Activated CD4-positive, CD25-positive, alpha-beta regulatory T cell treated with anti-CD3 and anti-CD28 coated beads, Interleukin-2, amount 50 U/mL, for 72 hours (primary cell): ENCODE measurements around the gene SLC35F1.
"Not testable (repeated sequence)": the region's sequence is repeated elsewhere in the genome, so short reads cannot be mapped to it uniquely, and the experiment has no call there.

Source experiments
- DNase-seq: peaks from one replicate; pipeline ENCODE4 v3.0.0; 2021

SLC35F1 gene

DNA sequence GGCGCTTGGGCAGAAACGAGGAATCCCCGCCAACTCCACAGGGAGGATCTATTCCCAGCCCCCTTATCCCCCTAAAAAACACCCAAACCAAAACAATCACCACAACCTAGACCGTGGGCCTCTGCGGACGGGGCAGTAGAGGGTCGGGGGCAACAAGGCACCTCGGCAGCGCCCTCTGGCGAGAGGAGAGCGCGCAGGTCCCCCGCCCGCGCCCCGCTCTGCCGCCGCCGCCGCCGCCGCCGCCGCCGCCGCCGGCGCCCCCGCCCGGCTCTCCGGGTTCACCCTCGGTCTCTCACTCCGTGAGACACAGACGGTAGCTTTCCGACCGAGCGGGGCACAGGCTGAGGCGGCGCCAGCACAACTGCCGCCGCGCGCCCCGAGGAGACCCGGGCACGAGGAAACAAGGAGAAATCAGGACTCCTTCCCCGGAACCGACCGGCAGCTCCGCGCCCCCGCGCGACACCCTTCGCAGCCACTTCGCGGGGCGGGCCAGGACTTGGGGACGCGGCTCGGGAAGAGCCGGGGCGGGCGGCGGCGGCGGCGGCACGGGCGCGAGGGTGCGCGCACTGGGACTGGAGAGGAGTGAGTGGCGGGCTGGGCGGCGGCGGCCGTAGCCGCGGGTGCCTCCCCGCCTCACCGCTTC lies at the start of gene SLC35F1:
SLC35F1 (plus strand) TSS at position 307 of the 643 bp plus-strand sequence.
- peak; percentile 38 for DNase-seq

DNA sequence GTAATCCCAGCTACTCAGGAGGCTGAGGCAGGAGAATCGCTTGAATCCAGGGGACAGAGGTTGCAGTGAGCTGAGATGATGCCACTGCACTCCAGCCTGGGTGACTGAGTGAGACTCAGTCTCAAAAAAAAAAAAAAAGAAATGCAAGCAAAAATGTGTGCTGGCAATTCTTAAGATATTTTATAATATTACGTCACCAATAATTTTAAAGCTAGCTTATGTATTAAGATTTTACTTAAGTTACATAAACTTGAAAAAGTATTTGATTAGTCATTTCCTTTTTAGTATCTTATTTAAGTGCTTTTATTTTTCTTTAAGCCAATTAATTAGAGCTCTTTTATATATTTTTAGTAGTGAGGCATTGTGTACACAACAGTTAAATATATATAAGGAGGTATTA lies 48.5 kb upstream of the SLC35F1 start:
- DNase-seq, result not testable (repeated sequence)

DNA sequence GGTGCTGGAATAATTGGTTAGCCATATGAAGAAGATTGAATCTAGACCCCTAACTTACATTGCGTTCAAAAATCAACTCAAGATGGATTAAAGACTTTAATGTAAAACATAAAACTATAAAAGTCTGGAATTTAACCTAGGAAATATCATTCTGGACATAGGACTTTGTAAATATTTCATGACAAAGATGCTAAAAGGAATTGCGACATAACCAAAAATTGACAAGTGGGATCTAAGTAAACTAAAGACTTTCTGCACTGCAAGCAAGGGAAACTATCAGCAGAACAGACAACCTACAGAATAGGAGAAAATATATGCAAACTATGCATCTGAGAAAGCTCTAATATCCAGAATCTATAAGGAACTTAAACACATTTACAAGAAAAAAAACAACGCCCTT lies 45.5 kb upstream of the SLC35F1 start:
- no peak for DNase-seq

GRCh38 chr6:117866561-117866960 lies 40.5 kb upstream of the SLC35F1 start:
- no peak for DNase-seq

DNA sequence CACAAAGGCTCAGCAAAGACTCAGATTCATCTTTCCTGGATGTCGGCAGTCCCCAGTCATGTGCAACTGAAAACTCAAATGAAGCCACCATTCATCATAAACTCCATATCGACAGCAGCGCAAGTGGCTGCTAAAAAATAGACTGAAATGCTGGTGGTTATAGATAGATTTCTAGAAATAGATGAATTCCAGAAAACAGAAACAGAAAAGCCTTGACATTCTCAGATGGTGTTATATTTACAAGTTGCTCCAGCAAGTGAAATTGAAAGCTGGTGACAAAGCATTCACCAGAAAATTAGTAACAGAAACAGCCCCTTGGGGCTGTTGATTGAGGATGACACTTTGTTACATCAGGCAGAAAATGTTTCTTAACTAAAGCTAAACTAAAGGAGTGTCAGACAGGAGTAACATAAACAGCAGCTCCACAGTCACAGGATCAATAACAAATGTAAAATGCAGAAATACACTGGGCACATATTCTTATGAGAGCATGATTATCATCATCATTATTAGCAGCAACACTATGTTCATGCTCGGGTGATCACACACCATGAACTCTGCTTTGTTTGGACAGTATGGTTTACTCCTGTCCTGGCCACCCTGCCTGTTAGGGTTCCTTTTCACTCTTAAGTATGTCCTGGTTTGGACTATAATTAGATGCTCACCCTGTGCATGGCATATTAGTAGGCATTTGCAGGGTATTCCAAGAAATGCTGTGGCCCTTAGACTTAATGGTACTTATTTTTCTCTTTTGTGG lies 36.4 kb upstream of the SLC35F1 start:
- DNase-seq, result no peak

DNA sequence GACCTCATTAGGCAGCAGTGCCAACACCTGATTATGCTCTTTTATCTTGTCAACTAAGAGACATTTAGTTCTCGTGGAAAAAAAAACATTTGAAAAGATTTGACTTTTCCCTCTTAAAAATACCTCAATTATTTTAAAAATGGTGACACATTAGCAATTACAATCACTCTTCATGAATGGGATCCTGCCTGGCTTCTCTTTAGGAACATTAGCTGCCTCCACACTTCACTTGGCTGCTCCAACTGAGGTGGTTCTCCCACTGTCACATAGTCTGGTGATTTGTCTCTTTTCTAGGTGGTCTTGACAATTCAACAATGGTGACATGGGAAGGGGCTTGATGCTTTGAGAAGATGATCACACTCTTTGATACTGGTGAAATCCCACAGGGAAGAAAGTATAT lies 26.2 kb upstream of the SLC35F1 start:
- DNase-seq, result no peak

DNA sequence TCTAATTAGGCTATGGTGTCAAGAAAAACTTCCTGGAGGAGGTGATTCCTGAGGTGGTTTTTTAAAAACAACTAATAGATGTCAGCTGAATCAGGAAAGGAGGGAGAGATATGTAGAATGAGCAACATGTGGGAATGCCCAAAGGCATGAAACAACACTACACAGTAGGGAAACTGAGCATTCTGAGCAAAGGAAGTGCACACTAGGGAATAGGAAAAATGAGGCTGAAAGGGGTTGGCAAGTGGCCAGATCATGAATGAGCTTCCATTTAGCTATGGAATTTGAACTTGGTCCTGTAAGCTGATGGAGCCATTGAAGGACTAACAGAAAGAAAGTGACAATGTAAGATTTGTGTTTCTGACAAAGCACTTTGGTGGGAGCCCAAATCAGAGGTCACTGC lies 16.9 kb upstream of the SLC35F1 start:
- no peak for DNase-seq

GRCh38 chr6:117906507-117906957 lies 532 bp upstream of the SLC35F1 start:
- no peak for DNase-seq

DNA sequence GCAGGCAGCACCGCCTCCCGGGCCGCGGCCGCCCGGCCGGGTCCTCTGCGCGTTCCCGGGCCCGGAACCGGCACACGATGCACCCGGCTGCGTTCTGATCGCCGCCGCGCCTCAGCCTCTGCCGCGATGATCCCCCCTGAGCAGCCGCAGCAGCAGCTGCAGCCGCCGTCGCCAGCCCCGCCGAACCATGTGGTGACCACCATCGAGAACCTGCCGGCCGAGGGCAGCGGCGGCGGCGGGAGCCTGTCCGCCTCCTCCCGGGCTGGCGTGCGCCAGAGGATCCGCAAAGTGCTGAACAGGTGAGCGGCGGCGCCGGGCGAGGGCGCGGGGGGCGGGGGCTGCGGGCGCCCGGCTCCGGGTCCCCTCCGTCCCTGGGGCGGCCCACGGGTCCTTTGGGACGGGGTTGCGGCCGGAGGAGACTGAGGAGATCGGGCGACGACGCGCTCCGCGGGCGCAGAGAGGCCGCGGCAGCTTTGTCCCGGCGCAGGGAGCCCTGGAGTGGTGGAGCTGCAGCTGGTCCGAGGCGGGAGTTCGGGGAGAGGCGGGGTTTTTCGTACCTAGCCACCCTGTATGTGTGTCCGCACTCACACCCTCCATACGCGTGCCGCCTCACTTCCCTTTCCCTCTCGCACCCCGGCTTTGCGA lies 659 bp downstream of the SLC35F1 start:
- DNase-seq, result no peak

DNA sequence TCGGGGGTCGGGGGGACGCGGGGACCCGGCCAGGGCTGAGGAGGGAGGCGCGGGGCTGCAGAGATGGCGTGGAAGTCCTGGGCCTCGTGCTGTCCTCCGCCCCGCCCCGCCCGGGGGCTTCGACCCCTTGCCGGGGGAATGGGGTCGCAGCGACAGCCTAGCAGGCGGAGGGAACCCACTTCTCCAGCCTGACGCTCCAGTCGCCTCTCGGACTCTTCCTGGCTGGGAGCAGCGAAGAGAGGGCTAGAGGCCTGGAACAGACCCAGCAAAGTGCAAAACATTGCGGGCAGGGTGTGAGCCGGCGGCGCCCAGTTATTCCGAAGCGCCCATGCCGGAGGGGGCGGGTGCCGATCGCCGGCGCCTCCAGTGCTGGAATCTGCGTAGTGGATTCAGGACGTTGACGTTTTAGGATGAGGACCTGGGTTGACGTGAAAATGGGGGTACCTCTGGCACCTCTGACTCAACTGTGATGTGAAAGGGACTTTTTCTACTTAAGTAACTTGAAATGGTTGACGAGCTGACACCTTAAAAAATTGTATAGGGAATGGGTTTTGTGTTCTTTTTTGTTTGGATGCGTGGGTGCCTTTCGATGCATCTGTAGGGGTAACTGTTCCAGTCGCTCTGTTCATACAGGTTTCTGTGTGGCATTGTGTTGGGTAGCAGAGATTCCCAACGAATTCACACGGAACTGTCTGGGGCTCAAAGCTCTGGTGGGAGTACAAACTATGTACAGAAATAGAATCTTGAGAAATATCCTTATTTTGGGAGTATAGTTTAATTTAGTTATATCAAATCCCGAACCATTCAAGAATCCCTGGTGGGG lies 1.4 kb downstream of the SLC35F1 start:
- no peak for DNase-seq

DNA sequence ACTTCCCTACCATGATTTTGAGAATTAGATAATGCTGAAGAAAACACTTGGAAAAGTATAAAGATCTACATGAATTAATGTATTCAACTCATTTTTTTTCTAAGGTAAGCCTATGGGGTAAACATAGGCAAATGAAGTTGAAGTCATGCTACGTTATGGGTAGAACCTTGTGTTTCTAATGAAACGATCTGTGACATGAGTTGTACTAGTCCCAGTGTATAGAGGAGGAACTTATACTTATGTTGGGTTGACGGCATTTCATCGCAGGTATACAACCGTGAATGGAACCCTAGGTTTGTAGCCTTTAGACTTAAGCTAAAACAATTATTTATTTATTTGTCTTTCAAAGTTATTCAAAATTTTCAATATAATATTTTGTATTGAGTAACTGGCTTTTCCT lies 2.6 kb downstream of the SLC35F1 start:
- no peak for DNase-seq

- DNase-seq, result no peak
These were observed 3.5 kb downstream of the SLC35F1 start for GRCh38 chr6:117910549-117910948.

DNA sequence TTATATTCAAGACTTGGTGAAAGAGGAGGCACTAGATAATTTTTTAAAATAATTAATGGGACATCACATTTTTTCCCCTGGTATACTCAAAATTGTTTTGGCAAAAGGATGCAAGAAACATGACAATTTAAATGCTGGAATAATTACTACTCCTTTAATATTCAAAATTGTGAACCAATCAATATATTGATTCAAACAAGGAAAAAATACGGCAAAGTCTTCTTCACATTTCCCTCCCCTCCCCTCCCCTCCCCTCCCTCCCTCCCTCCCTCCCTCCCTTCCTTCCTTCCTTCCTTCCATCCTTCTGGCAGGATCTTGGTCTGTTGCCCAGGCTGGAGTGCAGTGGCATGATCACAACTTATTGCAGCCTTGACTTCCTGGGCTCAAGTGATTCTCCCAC lies 4.1 kb downstream of the SLC35F1 start:
- DNase-seq, result no peak

DNA sequence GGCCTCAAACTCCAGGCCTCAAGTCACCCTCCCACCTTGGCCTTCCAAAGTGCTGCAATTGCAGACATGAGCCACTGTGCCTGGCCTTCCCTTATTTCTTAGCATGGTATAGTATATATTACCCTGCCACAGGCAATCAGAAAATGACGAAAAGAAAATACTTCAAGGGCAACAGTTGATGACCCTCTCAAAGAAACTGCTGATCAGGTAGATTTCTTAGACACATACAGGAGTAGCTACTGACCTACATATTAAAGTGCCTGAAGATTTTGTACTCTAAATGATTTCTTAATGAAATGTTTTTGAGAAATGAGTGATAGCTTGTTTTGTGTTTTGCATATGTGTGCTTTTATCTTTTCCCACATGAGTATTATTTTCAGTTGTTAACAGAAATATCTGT lies 4.6 kb downstream of the SLC35F1 start:
- DNase-seq, result no peak

- no peak for DNase-seq
These were observed 8.8 kb downstream of the SLC35F1 start for GRCh38 chr6:117915846-117916245.

DNA sequence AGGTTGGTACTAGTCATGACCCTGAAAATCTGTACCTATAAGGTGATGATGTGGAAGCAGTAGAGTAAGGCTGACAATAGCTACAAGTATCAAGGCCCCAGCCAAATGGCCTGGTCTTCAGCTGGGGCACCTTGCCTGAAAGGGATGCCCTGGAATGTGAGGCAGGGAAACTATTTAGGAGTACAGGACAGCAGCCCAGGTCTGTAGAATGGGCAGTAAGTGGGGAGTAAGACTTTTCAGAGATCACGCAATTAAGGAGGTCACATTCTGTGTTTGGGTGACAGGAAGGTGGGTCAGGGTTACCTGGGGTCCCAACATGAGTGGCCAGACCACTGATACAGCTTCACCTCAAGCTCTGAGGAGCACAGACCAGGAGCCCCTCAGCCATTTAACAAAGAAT lies 9.4 kb downstream of the SLC35F1 start:
- no peak for DNase-seq

- DNase-seq, result no peak
These were observed 10.1 kb downstream of the SLC35F1 start for GRCh38 chr6:117917176-117917575.

- no peak for DNase-seq
These were observed 11.4 kb downstream of the SLC35F1 start for GRCh38 chr6:117918454-117918853.

DNA sequence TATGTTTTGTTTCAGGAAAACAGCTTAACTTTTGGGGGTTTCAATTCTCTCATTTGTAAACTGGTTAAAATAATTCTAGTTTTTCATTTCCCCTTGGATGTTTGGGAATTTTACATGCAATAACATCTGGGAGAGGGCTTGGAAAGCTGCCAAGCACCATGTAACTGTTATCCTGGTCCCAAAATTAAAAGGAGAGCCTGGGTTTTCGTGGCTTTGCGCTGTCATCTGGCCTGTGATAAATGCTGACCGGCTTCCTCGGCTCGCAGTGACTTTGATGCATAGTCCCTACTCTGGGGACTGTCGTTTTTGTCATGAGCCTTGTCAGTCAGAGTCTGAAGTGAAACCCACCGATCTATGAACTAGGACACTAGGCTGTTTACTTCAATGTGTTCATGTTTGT lies 12.2 kb downstream of the SLC35F1 start:
- DNase-seq, result no peak

GRCh38 chr6:117919775-117920729 lies 13.0 kb downstream of the SLC35F1 start:
- DNase-seq, result no peak

DNA sequence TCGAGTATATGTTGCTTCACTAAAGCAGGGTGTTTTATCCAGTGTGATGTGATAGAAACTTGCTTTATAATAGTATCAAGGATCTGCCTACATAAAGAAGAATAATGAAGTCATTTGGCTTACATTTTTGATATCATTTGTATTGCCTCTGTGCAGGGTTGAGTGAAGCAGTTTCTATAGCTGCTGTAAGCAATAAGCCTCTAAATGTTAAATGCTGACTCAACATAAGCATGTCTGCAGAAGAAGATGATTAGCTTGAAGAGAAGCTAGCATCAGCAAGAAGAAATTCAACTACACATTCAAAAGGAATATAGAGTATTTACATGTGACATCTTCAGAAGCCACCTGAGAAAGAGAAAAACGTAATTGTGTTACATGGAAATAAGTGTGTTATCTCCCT lies 17.6 kb downstream of the SLC35F1 start:
- DNase-seq, result no peak

- no peak for DNase-seq
These were observed 20.8 kb downstream of the SLC35F1 start for GRCh38 chr6:117927866-117928265.
